IMR-90 (cell line): ENCODE measurements around the gene ETNK1. TPM values are rescaled to one million over a fixed set of nuclear protein-coding genes. Genes with fewer than 3 reads are reported as not detected.
A peak's percentile ranks its signal among the peaks of the same experiment; 100 is the strongest.

Source experiments
- ATAC-seq: fragments of 200-7000 bp; cut with Tn5 transposase; 2 replicates; pipeline ENCODE4 v1.9.1; 2020; ENCODE audit warnings: low read depth, mild to moderate bottlenecking, moderate library complexity
- BruUV-seq: library from RNA; stranded (reverse); fragments of 400-500 nt; replicated peaks from 2 replicates; lab custom pipeline; 2021; lab: Mats Ljungman, UMichigan
- CTCF ChIA-PET: fragments of 300-600 bp; formaldehyde crosslinking; extraction: SDS; loops from one replicate; lab custom pipeline; 2021; ENCODE audit warnings: antibody characterized with exemption; lab: Yijun Ruan, JAX
- POLR2A ChIA-PET: fragments of 300-600 bp; sonication (Branson Sonifier 250); formaldehyde crosslinking; loops from one replicate; lab custom pipeline; 2022; ENCODE audit warnings: antibody characterized with exemption; ENCODE audit not compliant: unreplicated experiment; lab: Charles Lee
- DNase-seq: peaks from one replicate; pipeline ENCODE4 v3.0.0; 2013
- H2AFZ ChIP-seq: replicated peaks from 2 replicates; pipeline ENCODE3; 2013; ENCODE audit warnings: low read length, mild to moderate bottlenecking; ENCODE audit not compliant: poor library complexity
- H2AK5ac ChIP-seq: 2 replicates; pipeline ENCODE4 v1.6.1; 2013; ENCODE audit warnings: low read depth, low read length, inconsistent platforms
- H2AK9ac ChIP-seq: replicated peaks from 2 replicates; pipeline ENCODE3; 2013; ENCODE audit warnings: mild to moderate bottlenecking, low read depth, low read length, moderate library complexity; ENCODE audit not compliant: poor library complexity
- H2BK120ac ChIP-seq: 2 replicates; pipeline ENCODE4 v1.6.1; 2013; ENCODE audit warnings: low read depth, low read length, inconsistent platforms
- H2BK15ac ChIP-seq: 3 replicates; pipeline ENCODE4 v1.6.1; 2013; ENCODE audit warnings: low read depth, low read length, inconsistent platforms
- H2BK20ac ChIP-seq: 2 replicates; pipeline ENCODE4 v1.6.1; 2013; ENCODE audit warnings: low read depth, mild to moderate bottlenecking, inconsistent platforms, low read length, moderate library complexity
- H2BK5ac ChIP-seq: 2 replicates; pipeline ENCODE4 v1.6.1; 2013; ENCODE audit warnings: mild to moderate bottlenecking, low read depth, low read length, inconsistent platforms; ENCODE audit not compliant: poor library complexity, severe bottlenecking
- H3K14ac ChIP-seq: replicated peaks from 2 replicates; pipeline ENCODE4 v1.6.1; 2013; ENCODE audit warnings: low read depth, low read length, inconsistent platforms
- H3K18ac ChIP-seq: 2 replicates; pipeline ENCODE4 v1.6.1; 2013; ENCODE audit warnings: low read depth, low read length, control low read depth
- H3K23ac ChIP-seq: 2 replicates; pipeline ENCODE4 v1.6.1; 2013; ENCODE audit warnings: low read depth, low read length, inconsistent platforms
- H3K27ac ChIP-seq: 2 replicates; pipeline ENCODE4 v1.5.1; 2013; ENCODE audit warnings: mild to moderate bottlenecking, control low read depth, low read length; ENCODE audit not compliant: insufficient read depth
- H3K27me3 ChIP-seq: 2 replicates; pipeline ENCODE4 v1.6.1; 2013; ENCODE audit warnings: low read length; ENCODE audit not compliant: control insufficient read depth, insufficient read depth
- H3K36me3 ChIP-seq: 2 replicates; pipeline ENCODE4 v1.6.1; 2013; ENCODE audit warnings: low read length, mixed read lengths; ENCODE audit not compliant: control insufficient read depth, insufficient read depth
- H3K4ac ChIP-seq: 2 replicates; pipeline ENCODE4 v1.6.1; 2013; ENCODE audit warnings: low read depth, low read length, inconsistent platforms
- H3K4me1 ChIP-seq: 2 replicates; pipeline ENCODE4 v1.6.1; 2013; ENCODE audit warnings: low read length, mixed read lengths; ENCODE audit not compliant: control insufficient read depth, insufficient read depth
- H3K4me2 ChIP-seq: 2 replicates; pipeline ENCODE4 v1.6.1; 2013; ENCODE audit warnings: low read depth, mild to moderate bottlenecking, control low read depth, low read length, moderate library complexity
- H3K4me3 ChIP-seq: 2 replicates; pipeline ENCODE4 v1.5.1; 2013; ENCODE audit warnings: low read depth, mild to moderate bottlenecking, control low read depth, low read length, moderate library complexity; ENCODE audit not compliant: insufficient read depth
- H3K56ac ChIP-seq: 2 replicates; pipeline ENCODE4 v1.6.1; 2013; ENCODE audit warnings: low read length, inconsistent platforms; ENCODE audit not compliant: insufficient read depth; ENCODE audit errors: extremely low read depth
- H3K79me1 ChIP-seq, 2 experiments: 2 replicates each; pipeline ENCODE4 v1.6.1; 2013; ENCODE audit warnings: low read length in 2 of 2, inconsistent platforms in 1 of 2, low read depth in 1 of 2
- H3K9ac ChIP-seq: 2 replicates; pipeline ENCODE4 v1.6.1; 2013; ENCODE audit warnings: low read depth, low read length, control low read depth
- H3K9me1 ChIP-seq: 2 replicates; pipeline ENCODE4 v1.6.1; 2013; ENCODE audit warnings: low read length, inconsistent platforms; ENCODE audit not compliant: insufficient read depth
- H3K9me3 ChIP-seq: 2 replicates; pipeline ENCODE4 v1.6.1; 2013; ENCODE audit warnings: low read length; ENCODE audit not compliant: control insufficient read depth, insufficient read depth
- H4K20me1 ChIP-seq: 2 replicates; pipeline ENCODE4 v1.6.1; 2013; ENCODE audit warnings: low read length, inconsistent platforms; ENCODE audit not compliant: insufficient read depth
- H4K5ac ChIP-seq: 2 replicates; pipeline ENCODE4 v1.6.1; 2013; ENCODE audit warnings: mild to moderate bottlenecking, low read depth, low read length, control low read depth
- H4K8ac ChIP-seq, 2 experiments: 2 replicates each; pipeline ENCODE4 v1.6.1; 2013; ENCODE audit warnings: low read depth in 2 of 2, low read length in 2 of 2, control low read depth in 1 of 2, inconsistent platforms in 1 of 2
- H4K91ac ChIP-seq: 2 replicates; pipeline ENCODE4 v1.6.1; 2013; ENCODE audit warnings: low read depth, low read length, inconsistent platforms; ENCODE audit not compliant: insufficient read depth
- BHLHE40 ChIP-seq: fragments of 150-350 bp; IDR thresholded peaks from 2 replicates; pipeline ENCODE4 v1.6.1; 2016; ENCODE audit warnings: mild to moderate bottlenecking, low read depth, low read length
- CEBPB ChIP-seq: IDR thresholded peaks from 2 replicates; pipeline ENCODE4 v1.6.1; 2012; ENCODE audit warnings: low read depth, low read length, improper control_type of control experiment
- CHD1 ChIP-seq: IDR thresholded peaks from 2 replicates; pipeline ENCODE4 v1.6.1; 2012; ENCODE audit warnings: low read depth, low read length, improper control_type of control experiment
- FOS ChIP-seq: fragments of 150-350 bp; IDR thresholded peaks from 2 replicates; pipeline ENCODE4 v1.6.1; 2016; ENCODE audit warnings: low read depth, low read length
- MAFK ChIP-seq: IDR thresholded peaks from 2 replicates; pipeline ENCODE4 v1.6.1; 2012; ENCODE audit warnings: low read depth, low read length, improper control_type of control experiment
- MAZ ChIP-seq: IDR thresholded peaks from 2 replicates; pipeline ENCODE4 v1.6.1; 2012; ENCODE audit warnings: low read depth, mild to moderate bottlenecking, low read length, improper control_type of control experiment, moderate library complexity, borderline replicate concordance
- NFE2L2 ChIP-seq: fragments of 150-350 bp; IDR thresholded peaks from 2 replicates; pipeline ENCODE4 v1.6.1; 2016; ENCODE audit warnings: low read depth, mild to moderate bottlenecking, low read length
- POLR2A ChIP-seq: IDR thresholded peaks from 2 replicates; pipeline ENCODE4 v1.6.1; 2012; ENCODE audit warnings: mild to moderate bottlenecking, low read depth, low read length
- RAD21 ChIP-seq: IDR thresholded peaks from 2 replicates; pipeline ENCODE4 v1.6.1; 2012; ENCODE audit warnings: low read length, improper control_type of control experiment
- RCOR1 ChIP-seq: IDR thresholded peaks from 2 replicates; pipeline ENCODE4 v1.6.1; 2012; ENCODE audit warnings: mild to moderate bottlenecking, low read length, improper control_type of control experiment; ENCODE audit not compliant: insufficient replicate concordance
- RFX5 ChIP-seq: IDR thresholded peaks from 2 replicates; pipeline ENCODE4 v1.8.0; 2012; ENCODE audit warnings: low read depth, mild to moderate bottlenecking, low read length, moderate library complexity
- SMC3 ChIP-seq: fragments of 150-350 bp; IDR thresholded peaks from 2 replicates; pipeline ENCODE4 v1.6.1; 2016; ENCODE audit warnings: low read depth, mild to moderate bottlenecking, antibody characterized with exemption, low read length, moderate library complexity
- WGBS, 2 experiments: methylation state at CpG; one replicate each; pipeline versions ENCODE4 v1.1.5 to v1.1.7; 2013; ENCODE audit warnings: missing lambda C conversion rate in 2 of 2; ENCODE audit not compliant: insufficient read length in 1 of 2; ENCODE audit errors: extremely low coverage in 2 of 2; 5-methylcytosine and 5-hydroxymethylcytosine counted together
- dilution Hi-C: fragments of 300-500 bp; cut with HindIII; formaldehyde crosslinking; loops from one replicate; pipeline ENCODE4 v1.14.3; 2018; ENCODE audit warnings: low sequenced_read_pairs; ENCODE audit not compliant: unreplicated experiment
- in situ Hi-C: fragments of 300-500 bp; cut with MboI; formaldehyde crosslinking; loops from 3 replicates; pipeline ENCODE4 v1.14.3; 2019; ENCODE audit warnings: low sequenced_read_pairs, inconsistent platforms, mixed read lengths
- intact Hi-C: fragments of 100-400 bp; cut with micrococcal nuclease; formaldehyde crosslinking; loops from 2 replicates; pipeline ENCODE4 v1.10.0; 2022
- polyA plus RNA-seq, 3 experiments: library from polyadenylated mRNA; depleted of rRNA; stranded (reverse); fragments of >200 nt; gene quantifications; 2 replicates each; pipeline ENCODE4 v1.2.3, GENCODE V29; 2012; ENCODE audit warnings: low replicate concordance in 1 of 3
- total RNA-seq: library from RNA; depleted of rRNA; stranded (reverse); fragments of >200 nt; gene quantifications from 2 replicates; pipeline ENCODE4 v1.2.3, GENCODE V29; 2012
- TF ChIP-seq, protein P1 (sequence below): conservative IDR thresholded peaks from 2 replicates; pipeline ENCODE4 v1.5.1; 2012; ENCODE audit warnings: mild to moderate bottlenecking, low read depth, low read length, improper control_type of control experiment
- TF ChIP-seq, protein P2 (sequence below): fragments of 150-350 bp; IDR thresholded peaks from 2 replicates; pipeline ENCODE4 v1.6.1; 2017; ENCODE audit warnings: mild to moderate bottlenecking, antibody characterized with exemption, low read length, low read depth
- TF ChIP-seq, protein P3 (sequence below): fragments of 150-350 bp; IDR thresholded peaks from 2 replicates; pipeline ENCODE4 v1.6.1; 2016; ENCODE audit warnings: low read depth, mild to moderate bottlenecking, low read length, moderate library complexity, borderline replicate concordance

The ETNK1 gene
- total and polyA plus RNA-seq, 2 of the 4 experiments (the other 2 are of a cell fraction): 12.8 to 33.3 TPM

DNA sequence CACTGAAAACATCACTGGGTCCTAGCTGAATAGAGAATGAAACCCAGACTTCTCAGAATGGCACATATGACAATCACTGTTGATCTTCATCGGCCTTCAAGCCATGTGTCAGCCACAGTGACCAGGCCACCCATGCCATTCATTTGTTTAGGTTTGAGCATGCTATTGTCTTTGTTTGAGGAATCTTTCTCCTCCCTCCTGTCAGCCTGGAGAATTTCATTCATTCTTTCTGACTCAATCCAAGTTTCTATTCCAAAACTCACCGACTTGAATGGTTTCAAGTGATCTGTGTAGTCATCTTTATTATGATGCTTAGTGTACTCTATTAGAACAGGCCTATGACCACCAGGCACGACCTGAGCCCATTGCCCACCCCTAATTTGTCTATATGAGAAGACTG is 106.3 kb downstream of the ETNK1 start:
- Histone ChIP-seq H3K56ac (no peak overlapping the region), H2AFZ (peak overlapping the region; percentile 45), H3K27me3 (no peaks in the 10 kb centered on the region), H3K9me1 (no peaks in the 10 kb centered on the region), H2BK20ac (no peak overlapping the region), H3K9ac (no peak overlapping the region), H4K91ac (no peak overlapping the region), H3K36me3 (no peaks in the 10 kb centered on the region), H2BK15ac (no peak overlapping the region), H3K4ac (no peak overlapping the region), H2AK9ac (no peak overlapping the region), H3K23ac (no peak overlapping the region), H2AK5ac (no peak overlapping the region), H3K4me2 (no peak overlapping the region), H3K79me1 (no peaks in the 10 kb centered on the region), H4K5ac (no peak overlapping the region), H2BK5ac (no peak overlapping the region), H3K4me1 (peaks cover 5% of the 10 kb centered on the region), H4K20me1 (no peaks in the 10 kb centered on the region), H3K18ac (no peak overlapping the region), H3K4me3 (no peak overlapping the region), H4K8ac (no peak overlapping the region), H3K14ac (no peak overlapping the region), H2BK120ac (no peak overlapping the region), H3K9me3 (no peaks in the 10 kb centered on the region), H3K27ac (no peak overlapping the region)
- WGBS, 2 experiments: no CpG with 5 or more reads among the region's 3 CpGs
- intact Hi-C loops (no loop called here), dilution Hi-C loops (no loop called here), in situ Hi-C loops (no loop called here)
- no TSS peak for BruUV-seq
- ChIA-PET CTCF (no interaction called here), POLR2A (no interaction called here)
- ATAC-seq: no peak
- DNase-seq: no peak
- TF ChIP-seq BHLHE40 (no peak), RCOR1 (no peak), CHD1 (no peak), MAZ (no peak), NFE2L2 (no peak), RFX5 (no peak), SMC3 (no peak), FOS (no peak), CEBPB (no peak), RAD21 (no peak), MAFK (no peak), POLR2A (no peak)
- TF ChIP-seq, protein P1, sequence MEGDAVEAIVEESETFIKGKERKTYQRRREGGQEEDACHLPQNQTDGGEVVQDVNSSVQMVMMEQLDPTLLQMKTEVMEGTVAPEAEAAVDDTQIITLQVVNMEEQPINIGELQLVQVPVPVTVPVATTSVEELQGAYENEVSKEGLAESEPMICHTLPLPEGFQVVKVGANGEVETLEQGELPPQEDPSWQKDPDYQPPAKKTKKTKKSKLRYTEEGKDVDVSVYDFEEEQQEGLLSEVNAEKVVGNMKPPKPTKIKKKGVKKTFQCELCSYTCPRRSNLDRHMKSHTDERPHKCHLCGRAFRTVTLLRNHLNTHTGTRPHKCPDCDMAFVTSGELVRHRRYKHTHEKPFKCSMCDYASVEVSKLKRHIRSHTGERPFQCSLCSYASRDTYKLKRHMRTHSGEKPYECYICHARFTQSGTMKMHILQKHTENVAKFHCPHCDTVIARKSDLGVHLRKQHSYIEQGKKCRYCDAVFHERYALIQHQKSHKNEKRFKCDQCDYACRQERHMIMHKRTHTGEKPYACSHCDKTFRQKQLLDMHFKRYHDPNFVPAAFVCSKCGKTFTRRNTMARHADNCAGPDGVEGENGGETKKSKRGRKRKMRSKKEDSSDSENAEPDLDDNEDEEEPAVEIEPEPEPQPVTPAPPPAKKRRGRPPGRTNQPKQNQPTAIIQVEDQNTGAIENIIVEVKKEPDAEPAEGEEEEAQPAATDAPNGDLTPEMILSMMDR: no peak
- TF ChIP-seq, protein P2, sequence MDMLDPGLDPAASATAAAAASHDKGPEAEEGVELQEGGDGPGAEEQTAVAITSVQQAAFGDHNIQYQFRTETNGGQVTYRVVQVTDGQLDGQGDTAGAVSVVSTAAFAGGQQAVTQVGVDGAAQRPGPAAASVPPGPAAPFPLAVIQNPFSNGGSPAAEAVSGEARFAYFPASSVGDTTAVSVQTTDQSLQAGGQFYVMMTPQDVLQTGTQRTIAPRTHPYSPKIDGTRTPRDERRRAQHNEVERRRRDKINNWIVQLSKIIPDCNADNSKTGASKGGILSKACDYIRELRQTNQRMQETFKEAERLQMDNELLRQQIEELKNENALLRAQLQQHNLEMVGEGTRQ: no peak
- TF ChIP-seq, protein P3, sequence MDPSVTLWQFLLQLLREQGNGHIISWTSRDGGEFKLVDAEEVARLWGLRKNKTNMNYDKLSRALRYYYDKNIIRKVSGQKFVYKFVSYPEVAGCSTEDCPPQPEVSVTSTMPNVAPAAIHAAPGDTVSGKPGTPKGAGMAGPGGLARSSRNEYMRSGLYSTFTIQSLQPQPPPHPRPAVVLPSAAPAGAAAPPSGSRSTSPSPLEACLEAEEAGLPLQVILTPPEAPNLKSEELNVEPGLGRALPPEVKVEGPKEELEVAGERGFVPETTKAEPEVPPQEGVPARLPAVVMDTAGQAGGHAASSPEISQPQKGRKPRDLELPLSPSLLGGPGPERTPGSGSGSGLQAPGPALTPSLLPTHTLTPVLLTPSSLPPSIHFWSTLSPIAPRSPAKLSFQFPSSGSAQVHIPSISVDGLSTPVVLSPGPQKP: no peak
